GM12801 (cell line): ENCODE results near the gene RPP25L.

Experiments used
- CTCF ChIP-seq: IDR thresholded peaks from one replicate; pipeline ENCODE4 v1.5.1; 2011; ENCODE audit warnings: control low read depth; ENCODE audit not compliant: insufficient read length; ENCODE audit errors: extremely low read depth

The RPP25L gene

GRCh38 chr9:34627716-34628655, 16.1 kb upstream of the RPP25L start:
- no peak for TF ChIP-seq CTCF

- TF ChIP-seq CTCF, result no peak
Measured at GRCh38 chr9:34625186-34625486, 13.2 kb upstream of the RPP25L start.

GRCh38 chr9:34624475-34625185, 12.7 kb upstream of the RPP25L start:
- no peak for TF ChIP-seq CTCF

GRCh38 chr9:34623374-34624235, 11.7 kb upstream of the RPP25L start:
- no peak for TF ChIP-seq CTCF

GRCh38 chr9:34620061-34620994, 8.4 kb upstream of the RPP25L start, which contains the start of gene DCTN3:
Gene DCTN3 (minus strand): TSS chr9:34620495. CDS start chr9:34620464, 31 bp downstream.
- TF ChIP-seq CTCF, result no peak

- no peak for TF ChIP-seq CTCF
Measured at GRCh38 chr9:34615132-34615531, 3.2 kb upstream of the RPP25L start.
